GM12878 (cell line): ENCODE results near the gene COL5A1. TPM values are rescaled to one million over a fixed set of nuclear protein-coding genes. Genes with fewer than 3 reads are reported as not detected.

Experiments used
- ATAC-seq: fragments of 200-7000 bp; cut with Tn5 transposase; 3 replicates; pipeline ENCODE4 v1.9.1; 2020; ENCODE audit warnings: mild to moderate bottlenecking, moderate library complexity
- BruUV-seq: library from RNA; stranded (reverse); fragments of 400-500 nt; replicated peaks from 2 replicates; lab custom pipeline; 2021; lab: Mats Ljungman, UMichigan
- CTCF ChIA-PET: fragments of 300-600 bp; sonication (Branson Sonifier 250); formaldehyde crosslinking; extraction: SDS; loops from one replicate; lab custom pipeline; 2021; ENCODE audit warnings: inconsistent platforms; lab: Yijun Ruan, JAX
- POLR2A ChIA-PET: fragments of 350-600 bp; formaldehyde crosslinking; extraction: SDS; loops from one replicate; lab custom pipeline; 2021; ENCODE audit warnings: inconsistent platforms; lab: Charles Lee
- RAD21 ChIA-PET: fragments of 300-600 bp; sonication (Branson Sonifier 250); formaldehyde crosslinking; loops from one replicate; lab custom pipeline; 2023; ENCODE audit warnings: antibody characterized with exemption; ENCODE audit not compliant: unreplicated experiment; lab: Charles Lee
- SMC1A ChIA-PET: fragments of 300-600 bp; sonication (Branson Sonifier 250); formaldehyde crosslinking; loops from one replicate; lab custom pipeline; 2023; ENCODE audit not compliant: unreplicated experiment, uncharacterized antibody; lab: Charles Lee
- DNase-seq: peaks from one replicate; pipeline ENCODE4 v3.0.0-alpha.2; 2011; ENCODE audit warnings: low read depth, low spot score
- FAIRE-seq: peaks from 3 replicates; lab custom pipeline; 2011; peaks lifted over from hg19 to GRCh38; lab: Jason Lieb, UNC
- H2AFZ ChIP-seq: 2 replicates; pipeline ENCODE4 v1.6.0; 2011; ENCODE audit warnings: low read depth, low read length, control low read depth; ENCODE audit not compliant: control insufficient read depth
- H3K27ac ChIP-seq: 2 replicates; pipeline ENCODE4 v1.5.1; 2011; ENCODE audit warnings: control low read depth; ENCODE audit not compliant: control insufficient read depth, insufficient read depth
- H3K27me3 ChIP-seq, 2 experiments: replicated peaks in 1 of 2; 2 replicates each; pipeline versions ENCODE4 v1.6.0 to v1.6.1; 2011; ENCODE audit warnings: low read length in 1 of 2; ENCODE audit not compliant: control insufficient read depth in 2 of 2, insufficient read depth in 2 of 2
- H3K36me3 ChIP-seq, 2 experiments: 2 replicates each; pipeline ENCODE4 v1.5.1; 2011; ENCODE audit warnings: low read length in 1 of 2; ENCODE audit not compliant: control insufficient read depth in 2 of 2, insufficient read depth in 2 of 2
- H3K4me1 ChIP-seq: 2 replicates; pipeline ENCODE4 v1.6.1; 2011; ENCODE audit warnings: mild to moderate bottlenecking, low read length, moderate library complexity, mixed read lengths; ENCODE audit not compliant: control insufficient read depth, insufficient read depth
- H3K4me2 ChIP-seq: 2 replicates; pipeline ENCODE4 v1.6.0; 2011; ENCODE audit warnings: control low read depth; ENCODE audit not compliant: control insufficient read depth, insufficient read depth
- H3K4me3 ChIP-seq: fragments of 200-600 bp; sonication (generic); 2 replicates; pipeline ENCODE4 v1.5.1; 2016
- H3K79me2 ChIP-seq: 2 replicates; pipeline ENCODE4 v1.6.0; 2011; ENCODE audit warnings: low read length; ENCODE audit not compliant: control insufficient read depth, insufficient read depth
- H3K9ac ChIP-seq: 2 replicates; pipeline ENCODE4 v1.8.0; 2011; ENCODE audit warnings: low read length, control low read depth, mixed read lengths; ENCODE audit not compliant: control insufficient read depth, insufficient read depth
- H3K9me3 ChIP-seq: replicated peaks from 3 replicates; pipeline ENCODE4 v1.5.1; 2011; ENCODE audit warnings: mild to moderate bottlenecking, low read length; ENCODE audit not compliant: control insufficient read depth, insufficient read depth
- H4K20me1 ChIP-seq: 2 replicates; pipeline ENCODE4 v1.6.0; 2011; ENCODE audit not compliant: control insufficient read depth, insufficient read depth
- BMI1 ChIP-seq: fragments of 450-650 bp; IDR thresholded peaks from 2 replicates; pipeline ENCODE4 v1.6.1; 2016; ENCODE audit warnings: mild to moderate bottlenecking, moderate library complexity, borderline replicate concordance
- CEBPB ChIP-seq, 2 experiments: fragments of 150-350 bp in 1 of 2; IDR thresholded peaks; 2 replicates each; pipeline ENCODE4 v1.6.1; 2012 to 2014; ENCODE audit warnings: low read depth in 2 of 2, low read length in 2 of 2, borderline replicate concordance in 1 of 2, inconsistent platforms in 1 of 2
- EGR1 ChIP-seq, 2 experiments: IDR thresholded peaks; 1 replicate in 1 of 2; 2 replicates in 1 of 2; pipeline ENCODE4 v1.6.1; 2011 to 2012; ENCODE audit warnings: low read depth in 2 of 2, low read length in 2 of 2, borderline replicate concordance in 1 of 2, mild to moderate bottlenecking in 1 of 2, moderate library complexity in 1 of 2
- GABPA ChIP-seq: IDR thresholded peaks from 2 replicates; pipeline ENCODE4 v1.6.1; 2014; ENCODE audit warnings: antibody characterized with exemption, low read depth, mild to moderate bottlenecking, inconsistent platforms
- LARP7 ChIP-seq: fragments of 450-650 bp; IDR thresholded peaks from 2 replicates; pipeline ENCODE4 v1.6.1; 2017; ENCODE audit warnings: mild to moderate bottlenecking
- RB1 ChIP-seq: fragments of 450-650 bp; formaldehyde crosslinking; IDR thresholded peaks from 2 replicates; pipeline ENCODE4 v1.6.1; 2017; ENCODE audit warnings: mild to moderate bottlenecking, borderline replicate concordance
- RFX5 ChIP-seq: IDR thresholded peaks from 2 replicates; pipeline ENCODE4 v1.6.1; 2011; ENCODE audit warnings: low read depth, low read length, improper control_type of control experiment
- SIX5 ChIP-seq: IDR thresholded peaks from 2 replicates; pipeline ENCODE4 v1.6.1; 2011; ENCODE audit warnings: mild to moderate bottlenecking, low read depth, low read length, moderate library complexity; ENCODE audit not compliant: severe bottlenecking
- SMARCA5 ChIP-seq: fragments of 450-650 bp; IDR thresholded peaks from 2 replicates; pipeline ENCODE4 v1.6.1; 2017; ENCODE audit warnings: mild to moderate bottlenecking
- SUZ12 ChIP-seq: fragments of 200-600 bp; sonication (generic); IDR thresholded peaks from one replicate; pipeline ENCODE4 v1.6.1; 2018; ENCODE audit warnings: antibody characterized with exemption, mild to moderate bottlenecking; ENCODE audit not compliant: unreplicated experiment
- TAF1 ChIP-seq: IDR thresholded peaks from 2 replicates; pipeline ENCODE4 v1.6.1; 2011; ENCODE audit warnings: mild to moderate bottlenecking, low read depth, low read length, borderline replicate concordance
- ZNF24 ChIP-seq: fragments of 450-650 bp; IDR thresholded peaks from 2 replicates; pipeline ENCODE4 v1.6.1; 2017; ENCODE audit warnings: antibody characterized with exemption, mild to moderate bottlenecking
- ZNF592 ChIP-seq: fragments of 450-650 bp; IDR thresholded peaks from 2 replicates; pipeline ENCODE4 v1.6.1; 2017; ENCODE audit warnings: mild to moderate bottlenecking, moderate library complexity
- WGBS: methylation state at CpG from one replicate; pipeline ENCODE4 v1.1.6; 2016; ENCODE audit warnings: low lambda C conversion rate; ENCODE audit not compliant: insufficient replicate concordance, insufficient coverage; ENCODE audit errors: missing lambda C conversion rate; 5-methylcytosine and 5-hydroxymethylcytosine counted together
- in situ Hi-C: fragments of 300-500 bp; cut with MboI; formaldehyde crosslinking; loops from 9 replicates; pipeline ENCODE4 v1.14.3; 2018; ENCODE audit warnings: mixed read lengths
- intact Hi-C: fragments of 100-400 bp; cut with micrococcal nuclease; formaldehyde crosslinking; loops from one replicate; pipeline ENCODE4 v1.14.2; 2022; ENCODE audit not compliant: unreplicated experiment
- polyA plus RNA-seq, 11 experiments: library from polyadenylated mRNA; depleted of rRNA in 4 of 11; unstranded in 6 of 11; stranded (reverse) in 5 of 11; fragments of >200 nt; fragmentation: Nextera tagmentation in 4 of 11; fragmentation: Illumina TruSeq in 1 of 11; extraction: Ambion mirVana in 4 of 11; extraction: Trizol in 1 of 11; gene quantifications; 1 replicate in 1 of 11; 2 replicates in 10 of 11; pipeline versions ENCODE4 v1.2.1 to v1.2.3, GENCODE V29; 2011 to 2016; ENCODE audit warnings: inconsistent platforms in 2 of 11, missing spikeins in 2 of 11, low read depth in 1 of 11
- total RNA-seq, 4 experiments: library from RNA; depleted of rRNA in 3 of 4; stranded (reverse); fragments of >200 nt in 3 of 4; fragmentation: Illumina TruSeq in 1 of 4; extraction: Trizol in 1 of 4; gene quantifications; 2 replicates each; pipeline versions ENCODE4 v1.2.1 to v1.2.3, GENCODE V29; 2013 to 2021
- TF ChIP-seq, protein P1 (sequence below): fragments of 450-650 bp; formaldehyde crosslinking; IDR thresholded peaks from 2 replicates; pipeline ENCODE4 v1.5.0; 2022; ENCODE audit warnings: mild to moderate bottlenecking, missing genetic modification characterization
- TF ChIP-seq, protein P2 (sequence below): fragments of 450-650 bp; IDR thresholded peaks from 2 replicates; pipeline ENCODE4 v1.6.1; 2018; ENCODE audit warnings: mild to moderate bottlenecking, low read depth, moderate library complexity; ENCODE audit not compliant: partially characterized antibody

Gene COL5A1
- total and polyA plus RNA-seq, 10 of the 15 experiments (the other 5 are each of a cell fraction or from before 2014, with no cell fraction given), result under 0.01 to 0.15 (median 0.13) TPM; not detected in 4

- SMC1A ChIA-PET, result no interaction called here
- CTCF ChIA-PET, result interaction anchor here (1.6 kb wide), 1 partner anchor 10 kb away, joined by 4 read pairs; no protein-coding TSS in a partner anchor
- TF ChIP-seq BMI1 (no peak), GABPA (no peak), RFX5 (no peak), SMARCA5 (no peak), TAF1 (no peak), LARP7 (no peak), ZNF24 (no peak), RB1 (no peak), SUZ12 (no peak), CEBPB (IDR thresholded peaks at IDR 0.05; ENCODE audit: borderline replicate concordance in 1 of 2, low read depth in 2 of 2, low read length in 2 of 2) (no peak), SIX5 (no peak), EGR1 (IDR thresholded peaks at IDR 0.05; ENCODE audit: borderline replicate concordance in 1 of 2, low read depth in 2 of 2, low read length in 2 of 2) (no peak), ZNF592 (no peak)
- TF ChIP-seq, protein P1, sequence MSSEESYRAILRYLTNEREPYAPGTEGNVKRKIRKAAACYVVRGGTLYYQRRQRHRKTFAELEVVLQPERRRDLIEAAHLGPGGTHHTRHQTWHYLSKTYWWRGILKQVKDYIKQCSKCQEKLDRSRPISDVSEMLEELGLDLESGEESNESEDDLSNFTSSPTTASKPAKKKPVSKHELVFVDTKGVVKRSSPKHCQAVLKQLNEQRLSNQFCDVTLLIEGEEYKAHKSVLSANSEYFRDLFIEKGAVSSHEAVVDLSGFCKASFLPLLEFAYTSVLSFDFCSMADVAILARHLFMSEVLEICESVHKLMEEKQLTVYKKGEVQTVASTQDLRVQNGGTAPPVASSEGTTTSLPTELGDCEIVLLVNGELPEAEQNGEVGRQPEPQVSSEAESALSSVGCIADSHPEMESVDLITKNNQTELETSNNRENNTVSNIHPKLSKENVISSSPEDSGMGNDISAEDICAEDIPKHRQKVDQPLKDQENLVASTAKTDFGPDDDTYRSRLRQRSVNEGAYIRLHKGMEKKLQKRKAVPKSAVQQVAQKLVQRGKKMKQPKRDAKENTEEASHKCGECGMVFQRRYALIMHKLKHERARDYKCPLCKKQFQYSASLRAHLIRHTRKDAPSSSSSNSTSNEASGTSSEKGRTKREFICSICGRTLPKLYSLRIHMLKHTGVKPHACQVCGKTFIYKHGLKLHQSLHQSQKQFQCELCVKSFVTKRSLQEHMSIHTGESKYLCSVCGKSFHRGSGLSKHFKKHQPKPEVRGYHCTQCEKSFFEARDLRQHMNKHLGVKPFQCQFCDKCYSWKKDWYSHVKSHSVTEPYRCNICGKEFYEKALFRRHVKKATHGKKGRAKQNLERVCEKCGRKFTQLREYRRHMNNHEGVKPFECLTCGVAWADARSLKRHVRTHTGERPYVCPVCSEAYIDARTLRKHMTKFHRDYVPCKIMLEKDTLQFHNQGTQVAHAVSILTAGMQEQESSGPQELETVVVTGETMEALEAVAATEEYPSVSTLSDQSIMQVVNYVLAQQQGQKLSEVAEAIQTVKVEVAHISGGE (CRISPR knock-in tag), result no peak
- TF ChIP-seq, protein P2, sequence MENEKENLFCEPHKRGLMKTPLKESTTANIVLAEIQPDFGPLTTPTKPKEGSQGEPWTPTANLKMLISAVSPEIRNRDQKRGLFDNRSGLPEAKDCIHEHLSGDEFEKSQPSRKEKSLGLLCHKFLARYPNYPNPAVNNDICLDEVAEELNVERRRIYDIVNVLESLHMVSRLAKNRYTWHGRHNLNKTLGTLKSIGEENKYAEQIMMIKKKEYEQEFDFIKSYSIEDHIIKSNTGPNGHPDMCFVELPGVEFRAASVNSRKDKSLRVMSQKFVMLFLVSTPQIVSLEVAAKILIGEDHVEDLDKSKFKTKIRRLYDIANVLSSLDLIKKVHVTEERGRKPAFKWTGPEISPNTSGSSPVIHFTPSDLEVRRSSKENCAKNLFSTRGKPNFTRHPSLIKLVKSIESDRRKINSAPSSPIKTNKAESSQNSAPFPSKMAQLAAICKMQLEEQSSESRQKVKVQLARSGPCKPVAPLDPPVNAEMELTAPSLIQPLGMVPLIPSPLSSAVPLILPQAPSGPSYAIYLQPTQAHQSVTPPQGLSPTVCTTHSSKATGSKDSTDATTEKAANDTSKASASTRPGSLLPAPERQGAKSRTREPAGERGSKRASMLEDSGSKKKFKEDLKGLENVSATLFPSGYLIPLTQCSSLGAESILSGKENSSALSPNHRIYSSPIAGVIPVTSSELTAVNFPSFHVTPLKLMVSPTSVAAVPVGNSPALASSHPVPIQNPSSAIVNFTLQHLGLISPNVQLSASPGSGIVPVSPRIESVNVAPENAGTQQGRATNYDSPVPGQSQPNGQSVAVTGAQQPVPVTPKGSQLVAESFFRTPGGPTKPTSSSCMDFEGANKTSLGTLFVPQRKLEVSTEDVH, result no peak
These were observed 46.6 kb downstream of the COL5A1 start for GRCh38 chr9:134688231-134688630.

More at GRCh38 chr9:134688231-134688630, 46.6 kb downstream of the COL5A1 start:
- intact Hi-C loops (no loop called here), in situ Hi-C loops (no loop called here)
- Histone ChIP-seq H3K27ac (no peak overlapping the region), H3K9me3 (no peaks in the 10 kb centered on the region; the same call in 2 of the 3 replicates), H2AFZ (no peak overlapping the region), H4K20me1 (no peaks in the 10 kb centered on the region), H3K9ac (no peak overlapping the region), H3K27me3 (peaks cover 0 to 2% of the 10 kb centered on the region in 2 experiments; a peak in 2 of 4 replicates), H3K4me2 (no peak overlapping the region), H3K36me3 (no peaks in the 10 kb centered on the region), H3K79me2 (no peaks in the 10 kb centered on the region), H3K4me3 (no peak overlapping the region), H3K4me1 (no peaks in the 10 kb centered on the region)
- FAIRE-seq (no peak), DNase-seq (no peak), ATAC-seq (no peak)
- no TSS peak for BruUV-seq
- ChIA-PET POLR2A (no interaction called here), RAD21 (no interaction called here)
- 44% methylated on average over 15 of the region's 15 CpGs for WGBS
